Esophagus squamous epithelium (tissue), 5 donors: Measurements from ENCODE around the gene PDZD11. TPM values are rescaled to one million over a fixed set of nuclear protein-coding genes. Genes with fewer than 3 reads are reported as not detected.
"Not testable (repeated sequence)": the region's sequence is repeated elsewhere in the genome, so short reads cannot be mapped to it uniquely, and the experiment has no call there.

Experiments
- DNase-seq: peaks from one replicate; lab custom pipeline; 2025; lab: John Stamatoyannopoulos, UW
- H3K27ac ChIP-seq, 4 donors: fragments of 200-600 bp; sonication (generic); one replicate each; pipeline ENCODE4 v1.5.1; 2016 to 2019; ENCODE audit warnings: mild to moderate bottlenecking in 1 of 4
- H3K27me3 ChIP-seq, 4 donors: fragments of 200-600 bp; sonication (generic); 1 replicate in 3 of 4; 2 replicates in 1 of 4; pipeline versions ENCODE4 v1.5.1 to v1.6.0; 2017 to 2021; ENCODE audit warnings: antibody characterized with exemption in 1 of 4
- H3K36me3 ChIP-seq, 3 donors: fragments of 200-600 bp; sonication (generic); one replicate each; pipeline ENCODE4 v1.5.1; 2016 to 2019
- H3K4me1 ChIP-seq, 3 donors: fragments of 200-600 bp; sonication (generic); one replicate each; pipeline ENCODE4 v1.5.1; 2017 to 2019
- H3K4me3 ChIP-seq, 4 donors: fragments of 200-600 bp; sonication (generic); 1 replicate in 3 of 4; 2 replicates in 1 of 4; pipeline ENCODE4 v1.5.1; 2016 to 2019; ENCODE audit warnings: mild to moderate bottlenecking in 2 of 4, moderate library complexity in 1 of 4
- H3K9me3 ChIP-seq, 3 donors: fragments of 200-600 bp; sonication (generic); one replicate each; pipeline ENCODE4 v1.5.1; 2016 to 2019
- CTCF ChIP-seq, 6 experiments: fragments of 450-650 bp in 4 of 6; fragments of 200-600 bp in 2 of 6; sonication (generic) in 2 of 6; IDR thresholded peaks; one replicate each; pipeline ENCODE4 v1.5.1; 2016 to 2019; ENCODE audit warnings: antibody characterized with exemption in 6 of 6, mild to moderate bottlenecking in 4 of 6, moderate library complexity in 4 of 6
- POLR2A ChIP-seq, 4 donors: fragments of 450-650 bp; IDR thresholded peaks; one replicate each; pipeline ENCODE4 v1.6.1; 2017; ENCODE audit warnings: antibody characterized with exemption in 4 of 4, mild to moderate bottlenecking in 4 of 4, moderate library complexity in 3 of 4
- WGBS, 2 donors: methylation state at CpG; one replicate each; pipeline ENCODE4 v1.1.5; 2018; 5-methylcytosine and 5-hydroxymethylcytosine counted together
- intact Hi-C: fragments of 100-400 bp; cut with DNase I; formaldehyde crosslinking; loops from one replicate; pipeline ENCODE4 v1.15.0; 2022
- total RNA-seq, 4 donors: library from RNA; depleted of rRNA; stranded (reverse); fragments of >200 nt; gene quantifications; one replicate each; pipeline ENCODE4 v1.1.0, GENCODE V29; 2016
- donor health status: DM: yes; HTN: yes; CAD: no.

Gene PDZD11
- total RNA-seq, 4 donors from 2014 or later = 26.3 to 39.2 (median 31.0) TPM

DNA sequence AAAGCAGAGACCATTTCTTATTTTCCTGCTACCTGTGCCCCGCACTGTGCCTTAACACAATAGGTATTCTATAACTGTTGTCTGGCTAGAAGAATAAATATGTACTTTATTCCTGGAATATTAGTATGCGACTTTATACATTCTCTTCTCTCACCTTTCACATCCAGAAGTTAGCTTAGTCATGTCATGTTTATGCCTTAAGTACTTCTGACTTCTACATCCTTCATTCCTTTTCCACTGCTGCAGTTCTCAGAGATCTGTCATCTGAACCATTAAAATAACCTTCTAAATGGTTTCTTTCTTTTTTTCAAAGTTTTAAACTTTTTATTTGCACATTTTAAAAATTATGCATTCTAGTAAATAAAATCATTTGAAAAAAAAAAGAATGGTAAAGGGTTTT lies 34.6 kb upstream of the PDZD11 start:
- no peak overlapping the region for H3K4me3 ChIP-seq
- intact Hi-C loops = no loop called here
- WGBS, 2 donors = 74 to 97% methylated on average over 2 of the region's 2 CpGs

GRCh38 chrX:70323628-70324027 lies 33.9 kb upstream of the PDZD11 start:
- H3K27ac ChIP-seq, H3K9me3 ChIP-seq, H3K4me3 ChIP-seq, H3K4me1 ChIP-seq, H3K36me3 ChIP-seq, H3K27me3 ChIP-seq, DNase-seq, intact Hi-C loops: not testable (repeated sequence)
- WGBS, 2 donors = 84 to 85% methylated on average over 6 of the region's 6 CpGs

More for the DNA sequence above, 34.6 kb upstream of the PDZD11 start:
- Histone ChIP-seq H3K36me3 (no peaks in the 10 kb centered on the region), H3K4me1 (no peaks in the 10 kb centered on the region), H3K9me3 (no peaks in the 10 kb centered on the region), H3K27ac (no peak overlapping the region), H3K27me3 (no peaks in the 10 kb centered on the region)
- DNase-seq = no peak
- TF ChIP-seq CTCF (IDR thresholded peaks at IDR 0.05) (no peak), POLR2A (IDR thresholded peaks at IDR 0.05) (no peak)

DNA sequence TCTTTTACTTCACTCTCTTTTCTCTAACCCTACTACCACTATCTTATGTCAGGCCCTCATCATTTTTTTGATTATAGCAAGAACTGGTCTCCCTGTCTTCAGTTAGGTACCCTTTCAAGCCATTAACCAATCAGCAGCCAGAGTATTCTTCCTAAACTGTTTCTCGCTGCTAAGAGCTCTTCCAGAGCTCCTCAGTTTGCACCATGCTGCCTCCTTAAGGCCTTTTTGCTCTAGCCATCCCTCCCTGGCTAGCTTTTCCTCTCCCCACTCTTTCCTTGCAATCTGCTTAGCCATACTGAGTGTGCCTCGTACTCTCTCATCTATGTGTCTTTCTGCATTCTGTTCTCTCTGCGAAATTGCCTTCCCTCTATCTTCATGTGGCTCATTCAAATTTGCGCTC lies 33.1 kb upstream of the PDZD11 start:
- WGBS, 2 donors = 85 to 97% methylated on average over 4 of the region's 4 CpGs
- H3K9me3 ChIP-seq = no peaks in the 10 kb centered on the region
- no peak for TF ChIP-seq POLR2A (IDR thresholded peaks at IDR 0.05)
- TF ChIP-seq CTCF (IDR thresholded peaks at IDR 0.05) = no peak
- H3K4me1 ChIP-seq = no peaks in the 10 kb centered on the region
- intact Hi-C loops = no loop called here
- no peaks in the 10 kb centered on the region for H3K27me3 ChIP-seq
- DNase-seq = no peak
- H3K4me3 ChIP-seq = no peak overlapping the region
- H3K27ac ChIP-seq = no peak overlapping the region
- no peaks in the 10 kb centered on the region for H3K36me3 ChIP-seq

- Histone ChIP-seq H3K27ac (no peak overlapping the region), H3K9me3 (no peaks in the 10 kb centered on the region), H3K36me3 (no peaks in the 10 kb centered on the region), H3K27me3 (no peaks in the 10 kb centered on the region), H3K4me1 (no peaks in the 10 kb centered on the region), H3K4me3 (no peak overlapping the region)
- intact Hi-C loops = no loop called here
- TF ChIP-seq CTCF (IDR thresholded peaks at IDR 0.05) = no peak
- no peak for TF ChIP-seq POLR2A (IDR thresholded peaks at IDR 0.05)
- DNase-seq = no peak
- WGBS, 2 donors = 81 to 100% methylated on average over 1 of the region's 1 CpG
Observed at GRCh38 chrX:70313503-70313902, 23.8 kb upstream of the PDZD11 start.

- no peaks in the 10 kb centered on the region for H3K4me1 ChIP-seq
- DNase-seq = no peak
- H3K27ac ChIP-seq = no peak overlapping the region
- intact Hi-C loops = no loop called here
- no peaks in the 10 kb centered on the region for H3K27me3 ChIP-seq
- TF ChIP-seq POLR2A (IDR thresholded peaks at IDR 0.05) (no peak), CTCF (IDR thresholded peaks at IDR 0.05) (no peak)
- no peak overlapping the region for H3K4me3 ChIP-seq
- H3K36me3 ChIP-seq = no peaks in the 10 kb centered on the region
- 56 to 76% methylated on average over 3 of the region's 3 CpGs for WGBS, 2 donors
- H3K9me3 ChIP-seq = no peaks in the 10 kb centered on the region
Observed at GRCh38 chrX:70301716-70302115, 12.0 kb upstream of the PDZD11 start.

DNA sequence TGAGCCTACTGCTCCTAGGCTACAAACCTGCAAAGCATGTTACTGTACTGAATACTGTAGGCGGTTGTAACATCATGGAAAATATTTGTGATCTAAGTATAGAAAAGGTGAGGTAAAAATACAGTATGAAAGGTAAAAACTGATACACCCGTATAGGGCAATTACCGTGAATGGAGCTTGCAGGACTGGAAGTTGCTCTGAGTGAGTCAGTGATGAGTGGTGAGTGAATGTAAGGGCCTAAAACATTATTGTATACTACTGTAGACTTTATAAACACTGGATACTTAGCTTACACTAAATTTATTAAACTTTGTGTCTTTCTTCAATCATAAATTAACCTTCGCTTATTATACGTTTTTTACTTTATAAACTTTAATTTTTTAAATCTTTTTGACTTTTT lies 3.9 kb upstream of the PDZD11 start:
- DNase-seq = no peak
- WGBS, 2 donors = 67 to 83% methylated on average over 5 of the region's 5 CpGs
- TF ChIP-seq CTCF (IDR thresholded peaks at IDR 0.05) (no peak), POLR2A (IDR thresholded peaks at IDR 0.05) (no peak)

More for the DNA sequence above, 3.9 kb upstream of the PDZD11 start:
- H3K36me3 ChIP-seq = no peaks in the 10 kb centered on the region
- H3K9me3 ChIP-seq = no peaks in the 10 kb centered on the region
- intact Hi-C loops = no loop called here
- no peak overlapping the region for H3K27ac ChIP-seq
- H3K4me3 ChIP-seq = no peak overlapping the region
- H3K27me3 ChIP-seq = no peaks in the 10 kb centered on the region
- H3K4me1 ChIP-seq = peaks cover 0 to 19% (median 5%) of the 10 kb centered on the region in 3 donors
